Measurements from ENCODE around the gene CSAD.
"Not testable (repeated sequence)": the region's sequence is repeated elsewhere in the genome, so short reads cannot be mapped to it uniquely, and the experiment has no call there.

- TF ChIP-seq ZFP3, ZNF8 (CRISPR knock-in tag; IDR thresholded peaks at IDR 0.05): not testable (repeated sequence)
These were observed 1.9 kb downstream of the CSAD start for GRCh38 chr12:53178803-53179202.

All from SK-N-SH treated with all-trans-retinoic acid at 6 μM for 48 hours (cell line).